ENCODE results near the gene LY6G5B.

LY6G5B gene

GRCh38 chr6:31661262-31662123 lies 8.3 kb upstream of the LY6G5B start:
- no peak for TF ChIP-seq FOXP2 (optimal IDR thresholded peaks at IDR 0.05; ENCODE audit: borderline replicate concordance, extremely low read depth, extremely low read length, insufficient read depth)
- TF ChIP-seq, protein P1, sequence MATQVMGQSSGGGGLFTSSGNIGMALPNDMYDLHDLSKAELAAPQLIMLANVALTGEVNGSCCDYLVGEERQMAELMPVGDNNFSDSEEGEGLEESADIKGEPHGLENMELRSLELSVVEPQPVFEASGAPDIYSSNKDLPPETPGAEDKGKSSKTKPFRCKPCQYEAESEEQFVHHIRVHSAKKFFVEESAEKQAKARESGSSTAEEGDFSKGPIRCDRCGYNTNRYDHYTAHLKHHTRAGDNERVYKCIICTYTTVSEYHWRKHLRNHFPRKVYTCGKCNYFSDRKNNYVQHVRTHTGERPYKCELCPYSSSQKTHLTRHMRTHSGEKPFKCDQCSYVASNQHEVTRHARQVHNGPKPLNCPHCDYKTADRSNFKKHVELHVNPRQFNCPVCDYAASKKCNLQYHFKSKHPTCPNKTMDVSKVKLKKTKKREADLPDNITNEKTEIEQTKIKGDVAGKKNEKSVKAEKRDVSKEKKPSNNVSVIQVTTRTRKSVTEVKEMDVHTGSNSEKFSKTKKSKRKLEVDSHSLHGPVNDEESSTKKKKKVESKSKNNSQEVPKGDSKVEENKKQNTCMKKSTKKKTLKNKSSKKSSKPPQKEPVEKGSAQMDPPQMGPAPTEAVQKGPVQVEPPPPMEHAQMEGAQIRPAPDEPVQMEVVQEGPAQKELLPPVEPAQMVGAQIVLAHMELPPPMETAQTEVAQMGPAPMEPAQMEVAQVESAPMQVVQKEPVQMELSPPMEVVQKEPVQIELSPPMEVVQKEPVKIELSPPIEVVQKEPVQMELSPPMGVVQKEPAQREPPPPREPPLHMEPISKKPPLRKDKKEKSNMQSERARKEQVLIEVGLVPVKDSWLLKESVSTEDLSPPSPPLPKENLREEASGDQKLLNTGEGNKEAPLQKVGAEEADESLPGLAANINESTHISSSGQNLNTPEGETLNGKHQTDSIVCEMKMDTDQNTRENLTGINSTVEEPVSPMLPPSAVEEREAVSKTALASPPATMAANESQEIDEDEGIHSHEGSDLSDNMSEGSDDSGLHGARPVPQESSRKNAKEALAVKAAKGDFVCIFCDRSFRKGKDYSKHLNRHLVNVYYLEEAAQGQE (IDR thresholded peaks at IDR 0.05; ENCODE audit: insufficient read depth in 1 of 2, low read depth in 2 of 2, low read length in 2 of 2): no peak
- no peak for TF ChIP-seq TAF1 (IDR thresholded peaks at IDR 0.05; ENCODE audit: borderline replicate concordance, insufficient read depth, low read length)
- no peak for TF ChIP-seq SIN3A (IDR thresholded peaks at IDR 0.05; ENCODE audit: borderline replicate concordance, insufficient read depth, low read length)
- TF ChIP-seq POLR2AphosphoS5 (IDR thresholded peaks at IDR 0.05; ENCODE audit: low read depth, low read length): no peak

DNA sequence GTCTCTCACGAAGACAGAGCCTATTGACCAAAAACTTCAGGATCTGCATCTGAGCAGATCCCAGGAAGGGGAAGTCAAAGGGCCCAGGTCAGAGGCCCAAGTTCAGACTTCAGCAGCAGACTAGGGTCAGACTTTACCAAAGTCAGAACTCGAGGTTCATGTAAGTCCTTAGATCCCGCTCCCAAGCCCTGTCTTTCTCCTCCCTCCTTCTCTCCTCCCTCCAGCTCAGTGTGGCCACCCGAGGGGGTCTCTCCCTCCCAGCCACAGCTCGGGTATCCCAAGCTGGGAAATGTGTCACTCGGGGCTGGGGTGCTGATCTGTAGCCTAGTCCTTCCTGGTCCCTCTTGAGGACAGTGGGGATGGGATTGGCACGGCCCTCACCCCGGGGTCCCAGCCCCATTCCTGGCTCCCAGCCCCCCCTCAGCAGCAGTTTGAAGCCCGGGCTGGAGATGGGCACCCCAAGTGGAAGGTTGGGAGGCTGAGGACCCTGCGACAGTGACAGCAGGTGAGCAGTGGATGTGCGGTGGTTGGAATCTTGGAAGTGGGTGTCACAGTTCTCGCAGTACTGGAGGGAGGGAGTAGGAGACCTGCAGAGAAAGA lies 7.6 kb upstream of the LY6G5B start:
- TF ChIP-seq POLR2AphosphoS5 (IDR thresholded peaks at IDR 0.05; ENCODE audit: low read depth, low read length) (no peak), SIN3A (IDR thresholded peaks at IDR 0.05; ENCODE audit: borderline replicate concordance, insufficient read depth, low read length) (no peak), TAF1 (IDR thresholded peaks at IDR 0.05; ENCODE audit: borderline replicate concordance, insufficient read depth, low read length) (no peak), FOXP2 (optimal IDR thresholded peaks at IDR 0.05; ENCODE audit: borderline replicate concordance, extremely low read depth, extremely low read length, insufficient read depth) (no peak)
- TF ChIP-seq, protein P1 (IDR thresholded peaks at IDR 0.05; ENCODE audit: insufficient read depth in 1 of 2, low read depth in 2 of 2, low read length in 2 of 2): no peak

DNA sequence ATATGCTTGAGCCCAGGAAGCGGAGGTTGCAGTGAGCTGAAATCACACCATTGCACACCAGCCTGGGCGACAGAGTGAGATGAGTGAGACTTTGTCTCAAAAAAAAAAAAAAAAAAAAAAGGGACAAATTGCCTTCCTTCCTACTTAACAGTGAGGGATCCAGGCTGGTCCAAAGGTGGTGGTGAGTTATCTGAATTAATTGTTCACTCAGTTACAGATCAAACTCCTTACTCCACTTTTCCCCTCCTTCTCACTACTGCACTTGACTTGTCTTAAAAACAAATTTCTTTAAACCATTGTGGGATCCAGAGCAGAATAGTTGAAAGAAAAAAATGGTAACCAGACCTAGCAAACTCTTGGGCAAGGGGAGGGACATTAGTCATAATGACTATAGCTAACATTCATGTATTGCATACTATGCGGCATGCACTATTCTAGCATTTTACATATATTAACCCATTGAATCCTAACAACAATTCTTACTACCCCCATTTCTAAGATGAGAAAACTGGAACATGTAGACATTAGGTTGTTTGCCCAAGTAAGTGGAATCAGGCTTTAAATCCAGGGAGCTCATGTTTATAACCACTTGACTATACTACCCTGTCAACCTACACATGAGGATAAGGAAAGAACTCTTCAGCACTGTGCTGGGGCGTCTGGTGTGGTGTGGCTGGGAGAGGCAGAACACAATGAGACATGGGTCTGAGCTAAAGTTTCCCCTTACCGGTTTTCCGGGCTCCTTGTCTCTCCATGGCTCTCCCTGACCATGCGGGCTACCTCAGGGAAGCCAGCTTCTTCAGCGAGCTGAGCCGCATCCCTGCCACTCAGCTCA lies 6.4 kb upstream of the LY6G5B start:
- TF ChIP-seq, protein P1 (IDR thresholded peaks at IDR 0.05; ENCODE audit: insufficient read depth in 1 of 2, low read depth in 2 of 2, low read length in 2 of 2): no peak
- TF ChIP-seq POLR2AphosphoS5 (IDR thresholded peaks at IDR 0.05; ENCODE audit: low read depth, low read length): no peak

- no peak for TF ChIP-seq TAF1 (IDR thresholded peaks at IDR 0.05; ENCODE audit: borderline replicate concordance, insufficient read depth, low read length)
- no peak for TF ChIP-seq SIN3A (IDR thresholded peaks at IDR 0.05; ENCODE audit: borderline replicate concordance, insufficient read depth, low read length)
- TF ChIP-seq, protein P1 (IDR thresholded peaks at IDR 0.05; ENCODE audit: insufficient read depth in 1 of 2, low read depth in 2 of 2, low read length in 2 of 2): no peak
- TF ChIP-seq POLR2AphosphoS5 (IDR thresholded peaks at IDR 0.05; ENCODE audit: low read depth, low read length): no peak
- no peak for TF ChIP-seq FOXP2 (optimal IDR thresholded peaks at IDR 0.05; ENCODE audit: borderline replicate concordance, extremely low read depth, extremely low read length, insufficient read depth)
Measured at GRCh38 chr6:31663961-31664789, 5.6 kb upstream of the LY6G5B start.
